Sigmoid colon (tissue), 7 donors: Measurements from ENCODE around the gene SYMPK. TPM values are rescaled to one million over a fixed set of nuclear protein-coding genes. Genes with fewer than 3 reads are reported as not detected.

ENCODE experiments used
- DNase-seq: peaks from one replicate; pipeline ENCODE4 v3.0.0-alpha.2; 2019
- H3K27ac ChIP-seq, 4 donors: fragments of 200-600 bp; sonication (generic); one replicate each; pipeline ENCODE4 v1.5.1; 2016 to 2019; ENCODE audit warnings: mild to moderate bottlenecking in 1 of 4
- H3K27me3 ChIP-seq, 3 donors: fragments of 200-600 bp; sonication (generic); one replicate each; pipeline ENCODE4 v1.5.1; 2019; ENCODE audit warnings: mild to moderate bottlenecking in 1 of 3
- H3K36me3 ChIP-seq, 4 donors: fragments of 200-600 bp; sonication (generic); one replicate each; pipeline ENCODE4 v1.5.1; 2016 to 2019
- H3K4me1 ChIP-seq, 4 donors: fragments of 200-600 bp; sonication (generic); one replicate each; pipeline ENCODE4 v1.5.1; 2017 to 2019
- H3K4me3 ChIP-seq, 4 donors: fragments of 200-600 bp; sonication (generic); one replicate each; pipeline ENCODE4 v1.5.1; 2017 to 2019; ENCODE audit warnings: mild to moderate bottlenecking in 2 of 4, moderate library complexity in 1 of 4
- H3K9me3 ChIP-seq, 4 donors: fragments of 200-600 bp in 3 of 4; sonication (generic) in 3 of 4; one replicate each; pipeline versions ENCODE4 v1.5.1 to v1.6.1; 2013 to 2019
- EP300 ChIP-seq, 4 donors: sonication (generic); formaldehyde crosslinking; IDR thresholded peaks; one replicate each; pipeline ENCODE4 v1.6.1; 2017; ENCODE audit warnings: antibody characterized with exemption in 4 of 4
- POLR2A ChIP-seq, 2 donors: fragments of 450-650 bp; IDR thresholded peaks; one replicate each; pipeline ENCODE4 v1.6.1; 2016; ENCODE audit warnings: antibody characterized with exemption in 2 of 2, mild to moderate bottlenecking in 2 of 2, moderate library complexity in 2 of 2
- POLR2AphosphoS5 ChIP-seq, 4 donors: sonication (generic); formaldehyde crosslinking; IDR thresholded peaks; one replicate each; pipeline ENCODE4 v1.6.1; 2017; ENCODE audit warnings: antibody characterized with exemption in 4 of 4
- WGBS, 2 donors: extraction: QIAGEN DNeasy Blood & Tissue Kit; methylation state at CpG; one replicate each; pipeline ENCODE4 v1.1.7; 2013; 5-methylcytosine and 5-hydroxymethylcytosine counted together
- intact Hi-C: fragments of 100-400 bp; cut with DNase I; formaldehyde crosslinking; loops from one replicate; pipeline ENCODE4 v1.15.1; 2023
- polyA plus RNA-seq, 3 donors: library from polyadenylated mRNA; stranded (reverse); fragments of 200-250 nt; gene quantifications; one replicate each; pipeline ENCODE4 v1.2.3, GENCODE V29; 2013
- total RNA-seq, 4 donors: library from RNA; depleted of rRNA; stranded (reverse); fragments of >200 nt; gene quantifications; one replicate each; pipeline ENCODE4 v1.1.0, GENCODE V29; 2016
- TF ChIP-seq, protein P1 (sequence below), 4 experiments: fragments of 450-650 bp in 3 of 4; fragments of 200-600 bp in 1 of 4; IDR thresholded peaks; one replicate each; pipeline ENCODE4 v1.5.1; 2016 to 2019; ENCODE audit warnings: antibody characterized with exemption in 4 of 4, mild to moderate bottlenecking in 3 of 4, moderate library complexity in 2 of 4
- donor health status: healthy with polysubstance abuse.
- donor health status: Bipolar disorder and iron deficiency.
- donor health status: healthy.

The SYMPK gene
- total and polyA plus RNA-seq, 7 donors = 18.2 to 84.4 (median 28.5) TPM

DNA sequence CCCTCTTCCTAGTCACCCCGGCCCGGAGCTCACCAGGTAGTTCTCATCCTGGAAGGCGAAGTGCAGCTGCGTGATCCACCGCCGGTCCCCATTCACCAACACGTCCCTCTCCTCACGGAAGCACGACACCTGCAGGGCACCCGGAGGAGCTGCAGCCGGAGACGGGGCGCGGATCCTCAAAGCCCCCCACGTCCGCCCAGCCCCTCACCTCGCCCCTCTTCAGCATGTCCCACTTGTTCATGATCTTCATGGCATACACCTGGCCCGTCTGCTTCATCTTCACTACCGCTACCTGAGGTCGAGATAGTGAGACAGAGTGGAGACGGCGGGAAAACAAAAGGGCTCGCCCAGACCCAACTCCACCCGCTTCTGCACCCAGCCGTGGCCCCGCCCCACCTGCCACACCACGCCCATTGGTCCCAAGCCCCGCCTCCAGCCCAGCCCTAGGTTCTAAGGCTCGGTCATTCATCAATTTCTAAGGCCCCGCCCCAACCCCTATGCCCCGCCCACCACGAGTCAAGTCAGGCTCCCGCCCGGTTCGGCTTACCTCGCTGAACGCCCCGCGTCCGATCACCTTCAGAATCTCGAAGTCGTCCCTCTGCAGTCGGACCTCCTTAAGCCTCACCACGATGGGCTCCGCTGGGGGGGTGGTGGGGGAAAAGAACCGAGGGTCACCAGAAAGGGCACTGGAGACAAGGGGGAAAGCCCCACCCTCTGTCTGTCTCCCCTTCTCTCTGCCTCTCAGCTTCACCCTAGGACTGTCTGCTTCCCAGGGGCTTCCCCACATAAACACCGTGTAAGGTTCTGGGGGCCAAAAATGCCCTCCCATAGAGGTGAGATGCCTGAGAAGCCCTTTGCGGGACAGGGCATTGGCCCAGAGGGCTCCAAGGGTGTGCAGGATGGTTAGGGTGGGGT, 83.5 kb downstream of the SYMPK start:
- H3K4me3 ChIP-seq = peak overlapping the region; percentile 19 to 94 (median 88)
- TF ChIP-seq POLR2A (IDR thresholded peaks at IDR 0.05) (peak in 1 of 2 donors; percentile 7), POLR2AphosphoS5 (IDR thresholded peaks at IDR 0.05) (peak in 3 of 4 donors; percentile 47 to 77 (median 62)), EP300 (IDR thresholded peaks at IDR 0.05) (no peak)
- TF ChIP-seq, protein P1, sequence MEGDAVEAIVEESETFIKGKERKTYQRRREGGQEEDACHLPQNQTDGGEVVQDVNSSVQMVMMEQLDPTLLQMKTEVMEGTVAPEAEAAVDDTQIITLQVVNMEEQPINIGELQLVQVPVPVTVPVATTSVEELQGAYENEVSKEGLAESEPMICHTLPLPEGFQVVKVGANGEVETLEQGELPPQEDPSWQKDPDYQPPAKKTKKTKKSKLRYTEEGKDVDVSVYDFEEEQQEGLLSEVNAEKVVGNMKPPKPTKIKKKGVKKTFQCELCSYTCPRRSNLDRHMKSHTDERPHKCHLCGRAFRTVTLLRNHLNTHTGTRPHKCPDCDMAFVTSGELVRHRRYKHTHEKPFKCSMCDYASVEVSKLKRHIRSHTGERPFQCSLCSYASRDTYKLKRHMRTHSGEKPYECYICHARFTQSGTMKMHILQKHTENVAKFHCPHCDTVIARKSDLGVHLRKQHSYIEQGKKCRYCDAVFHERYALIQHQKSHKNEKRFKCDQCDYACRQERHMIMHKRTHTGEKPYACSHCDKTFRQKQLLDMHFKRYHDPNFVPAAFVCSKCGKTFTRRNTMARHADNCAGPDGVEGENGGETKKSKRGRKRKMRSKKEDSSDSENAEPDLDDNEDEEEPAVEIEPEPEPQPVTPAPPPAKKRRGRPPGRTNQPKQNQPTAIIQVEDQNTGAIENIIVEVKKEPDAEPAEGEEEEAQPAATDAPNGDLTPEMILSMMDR (IDR thresholded peaks at IDR 0.05) = peak; percentile 70 to 82 (median 77)
- WGBS, 2 donors = 6 to 8% methylated on average over 48 of the region's 48 CpGs
- peaks cover 5 to 35% (median 30%) of the 10 kb centered on the region in 4 donors for H3K36me3 ChIP-seq
- H3K27ac ChIP-seq = peak overlapping the region; percentile 96 to 98 (median 98)
- H3K9me3 ChIP-seq = no peaks in the 10 kb centered on the region
- H3K4me1 ChIP-seq = peaks cover 0 to 59% (median 49%) of the 10 kb centered on the region in 4 donors
- H3K27me3 ChIP-seq = no peaks in the 10 kb centered on the region
- intact Hi-C loops = loop anchor here (1.0 to 10.0 kb wide), 3 partner anchors 8 to 275 kb away; partner anchors contain the start of gene VASP
- DNase-seq = peak; percentile 96

DNA sequence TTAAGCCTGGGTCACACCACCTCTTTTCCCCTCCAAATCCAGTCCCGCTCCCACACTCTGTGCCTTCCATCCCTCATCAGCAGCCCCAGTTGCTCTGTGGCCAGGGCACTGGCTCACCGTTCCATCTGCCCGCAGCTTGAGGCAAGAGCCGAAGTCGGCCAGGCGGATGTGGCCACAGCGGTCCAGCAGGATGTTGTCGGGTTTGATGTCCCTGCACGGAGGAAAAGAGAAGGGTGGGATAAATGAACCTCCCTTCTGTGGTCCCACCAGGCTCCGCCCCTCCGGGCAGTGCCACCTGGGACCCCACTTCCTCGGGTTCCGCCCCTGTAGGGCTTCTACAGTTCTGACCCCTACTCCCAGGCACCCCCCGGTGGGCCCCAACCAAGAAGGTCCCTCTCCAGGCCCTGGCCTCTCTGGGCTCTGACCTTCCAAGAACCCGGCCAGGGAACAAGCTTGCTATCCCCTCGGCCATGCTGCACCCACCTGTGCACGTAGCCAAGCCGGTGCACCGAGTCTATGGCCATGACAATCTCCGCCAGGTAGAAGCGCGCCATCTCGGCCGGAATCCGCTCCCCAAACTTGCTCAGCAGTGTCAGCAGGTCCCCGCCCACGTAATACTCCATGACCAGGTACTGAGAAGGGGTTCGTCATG, 84.8 kb downstream of the SYMPK start:
- peak; percentile 68 for DNase-seq
- no peaks in the 10 kb centered on the region for H3K9me3 ChIP-seq
- H3K27ac ChIP-seq = peak overlapping the region; percentile 96 to 98 (median 98)
- no peaks in the 10 kb centered on the region for H3K27me3 ChIP-seq
- no peak for TF ChIP-seq POLR2A (IDR thresholded peaks at IDR 0.05)
- no peak for TF ChIP-seq POLR2AphosphoS5 (IDR thresholded peaks at IDR 0.05)
- no peak for TF ChIP-seq EP300 (IDR thresholded peaks at IDR 0.05)
- TF ChIP-seq, protein P1 (IDR thresholded peaks at IDR 0.05) = no peak
- no peak overlapping the region for H3K4me3 ChIP-seq
- intact Hi-C loops = no loop called here
- H3K36me3 ChIP-seq = peaks cover 5 to 44% (median 39%) of the 10 kb centered on the region in 4 donors
- H3K4me1 ChIP-seq = peaks cover 0 to 46% (median 36%) of the 10 kb centered on the region in 4 donors
- 90 to 94% methylated on average over 28 of the region's 28 CpGs for WGBS, 2 donors

DNA sequence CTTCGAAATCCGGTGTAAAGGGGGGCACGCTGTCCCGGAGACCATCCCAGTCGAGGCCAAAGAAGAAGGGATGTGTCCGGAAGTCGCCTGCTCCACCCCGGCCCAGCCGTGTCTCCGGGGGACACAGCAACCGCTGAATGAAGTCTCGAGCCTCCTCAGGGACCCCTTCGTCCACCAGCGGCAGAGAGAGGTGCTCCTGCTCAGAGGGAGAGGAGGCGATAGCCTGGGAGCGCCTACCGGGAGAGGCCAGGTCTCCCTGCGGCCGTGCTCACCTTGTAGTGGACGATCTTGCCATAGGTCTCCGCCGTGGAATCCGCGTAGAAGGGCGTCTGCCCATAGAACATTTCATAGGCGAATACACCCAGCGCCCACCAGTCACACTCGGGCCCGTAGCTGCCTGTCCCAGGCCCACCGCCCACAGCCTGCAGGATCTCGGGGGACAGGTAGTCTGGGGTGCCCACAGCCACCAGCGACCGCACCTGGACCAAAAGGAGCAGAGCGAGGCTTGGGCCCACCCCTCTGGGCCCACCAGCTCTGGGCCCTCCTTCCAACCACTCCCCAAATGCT, 85.5 kb downstream of the SYMPK start:
- Histone ChIP-seq H3K4me3 (no peak overlapping the region), H3K36me3 (peaks cover 5 to 51% (median 45%) of the 10 kb centered on the region in 4 donors), H3K4me1 (peaks cover 0 to 42% (median 33%) of the 10 kb centered on the region in 4 donors), H3K9me3 (no peaks in the 10 kb centered on the region), H3K27me3 (no peaks in the 10 kb centered on the region), H3K27ac (peak overlapping the region; percentile 96 to 98 (median 98))
- intact Hi-C loops = no loop called here
- peak; percentile 66 for DNase-seq
- 96% methylated on average over 34 of the region's 34 CpGs for WGBS, 2 donors
- TF ChIP-seq POLR2A (IDR thresholded peaks at IDR 0.05) (no peak), POLR2AphosphoS5 (IDR thresholded peaks at IDR 0.05) (no peak), EP300 (IDR thresholded peaks at IDR 0.05) (no peak)
- TF ChIP-seq, protein P1 (IDR thresholded peaks at IDR 0.05) = no peak

DNA sequence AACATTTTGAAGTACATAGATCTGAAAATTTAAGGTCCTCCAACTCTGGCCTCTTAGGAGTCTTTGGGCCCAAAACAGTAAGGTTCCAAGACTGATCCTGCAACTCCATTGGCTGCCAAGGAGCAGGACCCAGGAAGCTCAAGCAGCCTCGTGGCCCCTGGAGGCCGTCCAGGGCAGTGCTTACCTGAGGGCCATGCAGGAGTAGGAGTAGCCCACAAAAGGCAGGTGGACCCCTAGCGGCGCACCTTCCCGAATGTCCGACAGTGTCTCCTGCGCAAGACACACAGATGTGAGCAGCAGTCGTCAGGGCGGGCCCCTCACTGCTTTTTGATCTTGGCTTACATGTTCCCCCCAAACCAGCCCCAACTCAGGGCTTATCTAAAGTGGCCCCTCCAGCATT, 88.2 kb downstream of the SYMPK start:
- no peak for DNase-seq
- Histone ChIP-seq H3K36me3 (peaks cover 5 to 64% (median 54%) of the 10 kb centered on the region in 4 donors), H3K4me1 (peaks cover 0 to 35% (median 29%) of the 10 kb centered on the region in 4 donors)

More for the DNA sequence above, 88.2 kb downstream of the SYMPK start:
- no peak overlapping the region for H3K4me3 ChIP-seq
- intact Hi-C loops = no loop called here
- H3K27ac ChIP-seq = peak overlapping the region in 1 of 4 donors; percentile 14
- no peaks in the 10 kb centered on the region for H3K9me3 ChIP-seq
- 53 to 71% methylated on average over 9 of the region's 9 CpGs for WGBS, 2 donors
- no peaks in the 10 kb centered on the region for H3K27me3 ChIP-seq
- no peak for TF ChIP-seq POLR2AphosphoS5 (IDR thresholded peaks at IDR 0.05)
- TF ChIP-seq, protein P1 (IDR thresholded peaks at IDR 0.05) = no peak
- no peak for TF ChIP-seq POLR2A (IDR thresholded peaks at IDR 0.05)
